ENCODE measurements around the gene RALB. TPM values are rescaled to one million over a fixed set of nuclear protein-coding genes. Genes with fewer than 3 reads are reported as not detected.
A peak's percentile ranks its signal among the peaks of the same experiment; 100 is the strongest.
"Not testable (repeated sequence)": the region's sequence is repeated elsewhere in the genome, so short reads cannot be mapped to it uniquely, and the experiment has no call there.

RALB gene
- polyA plus RNA-seq, 2 donors: 37.1 to 62.4 TPM

- Histone ChIP-seq H3K4me3 (ENCODE audit: low read depth in 1 of 2, low read length in 2 of 2) (no peak overlapping the region), H3K9me3 (ENCODE audit: control insufficient read depth in 2 of 2, insufficient read depth in 1 of 2, low read depth in 1 of 2, low read length in 1 of 2) (no peaks in the 10 kb centered on the region), H3K36me3 (ENCODE audit: control insufficient read depth in 2 of 2, insufficient read depth in 2 of 2, low read length in 1 of 2) (no peaks in the 10 kb centered on the region), H3K4me1 (ENCODE audit: control insufficient read depth in 2 of 2, insufficient read depth in 2 of 2, low read length in 1 of 2) (peaks cover 5 to 23% of the 10 kb centered on the region in 2 donors), H3K27me3 (ENCODE audit: control insufficient read depth in 1 of 2, insufficient read depth in 2 of 2, low read length in 2 of 2) (no peaks in the 10 kb centered on the region), H3K27ac (ENCODE audit: low read depth in 2 of 2, low read length in 1 of 2) (no peak overlapping the region)
- WGBS, 2 donors: 85 to 92% methylated on average over 9 of the region's 9 CpGs
Observed at GRCh38 chr2:120258196-120258595, 5.5 kb downstream of the RALB start.

- H3K27me3 ChIP-seq (ENCODE audit: control insufficient read depth in 1 of 2, insufficient read depth in 2 of 2, low read length in 2 of 2); H3K9me3 ChIP-seq (ENCODE audit: control insufficient read depth in 2 of 2, insufficient read depth in 1 of 2, low read depth in 1 of 2, low read length in 1 of 2); H3K4me3 ChIP-seq (ENCODE audit: low read depth in 1 of 2, low read length in 2 of 2); H3K36me3 ChIP-seq (ENCODE audit: control insufficient read depth in 2 of 2, insufficient read depth in 2 of 2, low read length in 1 of 2); H3K27ac ChIP-seq (ENCODE audit: low read depth in 2 of 2, low read length in 1 of 2): not testable (repeated sequence)
- WGBS, 2 donors: 94 to 97% methylated on average over 5 to 15 of the region's 15 CpGs
- peaks cover 5 to 24% of the 10 kb centered on the region in 2 donors for H3K4me1 ChIP-seq (ENCODE audit: control insufficient read depth in 2 of 2, insufficient read depth in 2 of 2, low read length in 1 of 2)
Observed at GRCh38 chr2:120259939-120260338, 7.3 kb downstream of the RALB start.

- Histone ChIP-seq H3K4me3 (ENCODE audit: low read depth in 1 of 2, low read length in 2 of 2) (no peak overlapping the region), H3K27ac (ENCODE audit: low read depth in 2 of 2, low read length in 1 of 2) (no peak overlapping the region), H3K4me1 (ENCODE audit: control insufficient read depth in 2 of 2, insufficient read depth in 2 of 2, low read length in 1 of 2) (peaks cover 5 to 24% of the 10 kb centered on the region in 2 donors), H3K36me3 (ENCODE audit: control insufficient read depth in 2 of 2, insufficient read depth in 2 of 2, low read length in 1 of 2) (no peaks in the 10 kb centered on the region), H3K27me3 (ENCODE audit: control insufficient read depth in 1 of 2, insufficient read depth in 2 of 2, low read length in 2 of 2) (no peaks in the 10 kb centered on the region), H3K9me3 (ENCODE audit: control insufficient read depth in 2 of 2, insufficient read depth in 1 of 2, low read depth in 1 of 2, low read length in 1 of 2) (no peaks in the 10 kb centered on the region)
- 83 to 88% methylated on average over 5 of the region's 5 CpGs for WGBS, 2 donors
Observed at GRCh38 chr2:120260736-120261135, 8.1 kb downstream of the RALB start.

- Histone ChIP-seq H3K4me3 (ENCODE audit: low read depth in 1 of 2, low read length in 2 of 2) (no peak overlapping the region), H3K27me3 (ENCODE audit: control insufficient read depth in 1 of 2, insufficient read depth in 2 of 2, low read length in 2 of 2) (no peaks in the 10 kb centered on the region), H3K4me1 (ENCODE audit: control insufficient read depth in 2 of 2, insufficient read depth in 2 of 2, low read length in 1 of 2) (peaks cover 5 to 22% of the 10 kb centered on the region in 2 donors), H3K9me3 (ENCODE audit: control insufficient read depth in 2 of 2, insufficient read depth in 1 of 2, low read depth in 1 of 2, low read length in 1 of 2) (no peaks in the 10 kb centered on the region), H3K27ac (ENCODE audit: low read depth in 2 of 2, low read length in 1 of 2) (no peak overlapping the region), H3K36me3 (ENCODE audit: control insufficient read depth in 2 of 2, insufficient read depth in 2 of 2, low read length in 1 of 2) (no peaks in the 10 kb centered on the region)
- 83 to 84% methylated on average over 6 of the region's 6 CpGs for WGBS, 2 donors
Observed at GRCh38 chr2:120261387-120262006, 8.8 kb downstream of the RALB start.

GRCh38 chr2:120262150-120262549 is 9.5 kb downstream of the RALB start:
- H3K4me3 ChIP-seq (ENCODE audit: low read depth in 1 of 2, low read length in 2 of 2): no peak overlapping the region
- no peaks in the 10 kb centered on the region for H3K36me3 ChIP-seq (ENCODE audit: control insufficient read depth in 2 of 2, insufficient read depth in 2 of 2, low read length in 1 of 2)
- WGBS, 2 donors: 60 to 75% methylated on average over 2 of the region's 2 CpGs
- H3K4me1 ChIP-seq (ENCODE audit: control insufficient read depth in 2 of 2, insufficient read depth in 2 of 2, low read length in 1 of 2): peaks cover 5 to 22% of the 10 kb centered on the region in 2 donors
- H3K9me3 ChIP-seq (ENCODE audit: control insufficient read depth in 2 of 2, insufficient read depth in 1 of 2, low read depth in 1 of 2, low read length in 1 of 2): no peaks in the 10 kb centered on the region
- no peaks in the 10 kb centered on the region for H3K27me3 ChIP-seq (ENCODE audit: control insufficient read depth in 1 of 2, insufficient read depth in 2 of 2, low read length in 2 of 2)
- H3K27ac ChIP-seq (ENCODE audit: low read depth in 2 of 2, low read length in 1 of 2): peak overlapping the region; percentile 25 to 75

GRCh38 chr2:120262761-120263428 is 10.2 kb downstream of the RALB start:
- Histone ChIP-seq H3K36me3 (ENCODE audit: control insufficient read depth in 2 of 2, insufficient read depth in 2 of 2, low read length in 1 of 2) (no peaks in the 10 kb centered on the region), H3K27me3 (ENCODE audit: control insufficient read depth in 1 of 2, insufficient read depth in 2 of 2, low read length in 2 of 2) (no peaks in the 10 kb centered on the region), H3K4me3 (ENCODE audit: low read depth in 1 of 2, low read length in 2 of 2) (no peak overlapping the region), H3K9me3 (ENCODE audit: control insufficient read depth in 2 of 2, insufficient read depth in 1 of 2, low read depth in 1 of 2, low read length in 1 of 2) (no peaks in the 10 kb centered on the region), H3K27ac (ENCODE audit: low read depth in 2 of 2, low read length in 1 of 2) (peak overlapping the region in 1 of 2 donors; percentile 75), H3K4me1 (ENCODE audit: control insufficient read depth in 2 of 2, insufficient read depth in 2 of 2, low read length in 1 of 2) (peaks cover 5 to 22% of the 10 kb centered on the region in 2 donors)
- WGBS, 2 donors: 63 to 70% methylated on average over 10 of the region's 10 CpGs

GRCh38 chr2:120265006-120265405 is 12.4 kb downstream of the RALB start:
- no peaks in the 10 kb centered on the region for H3K9me3 ChIP-seq (ENCODE audit: control insufficient read depth in 2 of 2, insufficient read depth in 1 of 2, low read depth in 1 of 2, low read length in 1 of 2)
- no peak overlapping the region for H3K27ac ChIP-seq (ENCODE audit: low read depth in 2 of 2, low read length in 1 of 2)
- peaks cover 3 to 24% of the 10 kb centered on the region in 2 donors for H3K4me1 ChIP-seq (ENCODE audit: control insufficient read depth in 2 of 2, insufficient read depth in 2 of 2, low read length in 1 of 2)
- peaks cover 0 to 5% of the 10 kb centered on the region in 2 donors for H3K36me3 ChIP-seq (ENCODE audit: control insufficient read depth in 2 of 2, insufficient read depth in 2 of 2, low read length in 1 of 2)
- WGBS, 2 donors: 66 to 68% methylated on average over 12 of the region's 12 CpGs
- no peak overlapping the region for H3K4me3 ChIP-seq (ENCODE audit: low read depth in 1 of 2, low read length in 2 of 2)
- H3K27me3 ChIP-seq (ENCODE audit: control insufficient read depth in 1 of 2, insufficient read depth in 2 of 2, low read length in 2 of 2): no peaks in the 10 kb centered on the region

- H3K36me3 ChIP-seq (ENCODE audit: control insufficient read depth in 2 of 2, insufficient read depth in 2 of 2, low read length in 1 of 2): peaks cover 0 to 5% of the 10 kb centered on the region in 2 donors
- no peaks in the 10 kb centered on the region for H3K9me3 ChIP-seq (ENCODE audit: control insufficient read depth in 2 of 2, insufficient read depth in 1 of 2, low read depth in 1 of 2, low read length in 1 of 2)
- WGBS, 2 donors: 80 to 86% methylated on average over 8 of the region's 8 CpGs
- no peak overlapping the region for H3K4me3 ChIP-seq (ENCODE audit: low read depth in 1 of 2, low read length in 2 of 2)
- no peaks in the 10 kb centered on the region for H3K27me3 ChIP-seq (ENCODE audit: control insufficient read depth in 1 of 2, insufficient read depth in 2 of 2, low read length in 2 of 2)
- peaks cover 3 to 8% of the 10 kb centered on the region in 2 donors for H3K4me1 ChIP-seq (ENCODE audit: control insufficient read depth in 2 of 2, insufficient read depth in 2 of 2, low read length in 1 of 2)
- H3K27ac ChIP-seq (ENCODE audit: low read depth in 2 of 2, low read length in 1 of 2): no peak overlapping the region
Observed at GRCh38 chr2:120267348-120267747, 14.7 kb downstream of the RALB start.

GRCh38 chr2:120269076-120269744 is 16.6 kb downstream of the RALB start:
- Histone ChIP-seq H3K9me3 (ENCODE audit: control insufficient read depth in 2 of 2, insufficient read depth in 1 of 2, low read depth in 1 of 2, low read length in 1 of 2) (no peaks in the 10 kb centered on the region), H3K4me3 (ENCODE audit: low read depth in 1 of 2, low read length in 2 of 2) (no peak overlapping the region), H3K27ac (ENCODE audit: low read depth in 2 of 2, low read length in 1 of 2) (no peak overlapping the region), H3K36me3 (ENCODE audit: control insufficient read depth in 2 of 2, insufficient read depth in 2 of 2, low read length in 1 of 2) (peaks cover 0 to 5% of the 10 kb centered on the region in 2 donors), H3K27me3 (ENCODE audit: control insufficient read depth in 1 of 2, insufficient read depth in 2 of 2, low read length in 2 of 2) (no peaks in the 10 kb centered on the region), H3K4me1 (ENCODE audit: control insufficient read depth in 2 of 2, insufficient read depth in 2 of 2, low read length in 1 of 2) (peaks cover 0 to 2% of the 10 kb centered on the region in 2 donors)
- WGBS, 2 donors: 84 to 90% methylated on average over 11 of the region's 11 CpGs
